Kidney (tissue), 14 donors: ENCODE data around the gene IL1RAPL1. TPM values are rescaled to one million over a fixed set of nuclear protein-coding genes. Genes with fewer than 3 reads are reported as not detected.

Experiments used
- DNase-seq, 5 donors: peaks; one replicate each; pipeline ENCODE4 v3.0.0-alpha.2; 2013 to 2020
- FAIRE-seq: peaks from 2 replicates; lab custom pipeline; 2012; peaks lifted over from hg19 to GRCh38; lab: Jason Lieb, UNC
- H3K27ac ChIP-seq, 2 donors: one replicate each; pipeline ENCODE4 v1.7.0; 2013; ENCODE audit warnings: low read depth in 2 of 2, low read length in 2 of 2, inconsistent platforms in 1 of 2
- H3K27me3 ChIP-seq: one replicate; pipeline ENCODE4 v1.7.1; 2013; ENCODE audit warnings: low read length, inconsistent platforms; ENCODE audit not compliant: control insufficient read depth, insufficient read depth
- H3K36me3 ChIP-seq, 3 donors: one replicate each; pipeline versions ENCODE4 v1.7.0 to v1.7.1; 2013; ENCODE audit warnings: low read length in 3 of 3, control low read depth in 1 of 3, inconsistent platforms in 1 of 3; ENCODE audit not compliant: insufficient read depth in 3 of 3, control insufficient read depth in 2 of 3
- H3K4me1 ChIP-seq, 3 donors: one replicate each; pipeline versions ENCODE4 v1.7.0 to v1.7.1; 2013; ENCODE audit warnings: low read length in 3 of 3, inconsistent platforms in 1 of 3, low read depth in 1 of 3; ENCODE audit not compliant: control insufficient read depth in 2 of 3, insufficient read depth in 2 of 3
- H3K4me3 ChIP-seq, 3 donors: one replicate each; pipeline versions ENCODE4 v1.7.0 to v1.8.1; 2013; ENCODE audit warnings: low read length in 3 of 3, control low read depth in 1 of 3, inconsistent platforms in 1 of 3
- H3K9ac ChIP-seq, 3 donors: one replicate each; pipeline versions ENCODE4 v1.7.0 to v1.7.1; 2013; ENCODE audit warnings: low read length in 3 of 3, control low read depth in 1 of 3, inconsistent platforms in 1 of 3
- H3K9me3 ChIP-seq, 3 donors: one replicate each; pipeline versions ENCODE4 v1.7.0 to v1.7.1; 2013; ENCODE audit warnings: low read length in 3 of 3, control low read depth in 1 of 3, inconsistent platforms in 1 of 3; ENCODE audit not compliant: control insufficient read depth in 2 of 3, insufficient read depth in 1 of 3
- CTCF ChIP-seq: IDR thresholded peaks from 3 replicates; pipeline ENCODE4 v1.5.1; 2012; ENCODE audit warnings: mild to moderate bottlenecking, moderate library complexity, borderline replicate concordance; ENCODE audit not compliant: insufficient read depth; ENCODE audit errors: extremely low read depth
- intact Hi-C: fragments of 100-400 bp; cut with DNase I; formaldehyde crosslinking; loops from one replicate; pipeline ENCODE4 v1.11.1; 2022
- polyA plus RNA-seq: library from polyadenylated mRNA; stranded (reverse); fragments of 350-450 nt; fragmentation: Illumina TruSeq; extraction: RNeasy Lipid Tissue Mini Kit (QIAGEN cat#74804); gene quantifications from one replicate; pipeline ENCODE4 v1.2.3, GENCODE V29; 2014; ENCODE audit warnings: low read depth, low replicate concordance; ENCODE audit not compliant: insufficient read depth
- total RNA-seq: library from RNA; stranded (reverse); fragmentation: NEBNext Ultra II Directional; extraction: Animal tissue kit (Norgen Biotek cat#: 25700); gene quantifications from one replicate; pipeline ENCODE4 v1.2.1, GENCODE V29; 2021
- donor health status: control.
- donor health status: control.
- donor health status: control.
- donor health status: control.
- donor health status: control.
- donor health status: DM: yes; HTN: yes; CAD: no.
- donor health status: Normal renal cell carcinoma (clear cell type).

Gene IL1RAPL1
- total and polyA plus RNA-seq, 2 donors from 2014 or later: 0.19 TPM; not detected in 1

- H3K27me3 ChIP-seq: no peaks in the 10 kb centered on the region
- H3K4me1 ChIP-seq: no peaks in the 10 kb centered on the region
- no peak overlapping the region for H3K9ac ChIP-seq
- intact Hi-C loops: no loop called here
- H3K9me3 ChIP-seq: no peaks in the 10 kb centered on the region
- no peaks in the 10 kb centered on the region for H3K36me3 ChIP-seq
- TF ChIP-seq CTCF: no peak
- H3K27ac ChIP-seq: no peak overlapping the region
- FAIRE-seq: no peak
- DNase-seq: no peak
- no peak overlapping the region for H3K4me3 ChIP-seq
These were observed 710.0 kb downstream of the IL1RAPL1 start for GRCh38 chrX:29297171-29297800.

- no peak for FAIRE-seq
- Histone ChIP-seq H3K4me3 (no peak overlapping the region), H3K9ac (no peak overlapping the region), H3K4me1 (no peaks in the 10 kb centered on the region), H3K36me3 (no peaks in the 10 kb centered on the region), H3K27me3 (no peaks in the 10 kb centered on the region), H3K27ac (no peak overlapping the region), H3K9me3 (no peaks in the 10 kb centered on the region)
- TF ChIP-seq CTCF: no peak
- peak in 2 of 5 donors; percentile 23 to 27 for DNase-seq
- intact Hi-C loops: no loop called here
These were observed 712.4 kb downstream of the IL1RAPL1 start for GRCh38 chrX:29299684-29300083.

- H3K9me3 ChIP-seq: no peaks in the 10 kb centered on the region
- no peak overlapping the region for H3K9ac ChIP-seq
- no peaks in the 10 kb centered on the region for H3K27me3 ChIP-seq
- TF ChIP-seq CTCF: no peak
- intact Hi-C loops: no loop called here
- DNase-seq (no peak), FAIRE-seq (no peak)
- H3K27ac ChIP-seq: no peak overlapping the region
- no peaks in the 10 kb centered on the region for H3K36me3 ChIP-seq
- no peaks in the 10 kb centered on the region for H3K4me1 ChIP-seq
- no peak overlapping the region for H3K4me3 ChIP-seq
These were observed 721.5 kb downstream of the IL1RAPL1 start for GRCh38 chrX:29308726-29309125.

GRCh38 chrX:29315931-29316330 is 728.7 kb downstream of the IL1RAPL1 start:
- H3K27me3 ChIP-seq: no peaks in the 10 kb centered on the region
- no peaks in the 10 kb centered on the region for H3K4me1 ChIP-seq
- H3K9me3 ChIP-seq: no peaks in the 10 kb centered on the region
- no peak for TF ChIP-seq CTCF
- DNase-seq: no peak
- H3K4me3 ChIP-seq: no peak overlapping the region
- intact Hi-C loops: no loop called here
- no peak for FAIRE-seq
- H3K9ac ChIP-seq: no peak overlapping the region
- no peaks in the 10 kb centered on the region for H3K36me3 ChIP-seq
- no peak overlapping the region for H3K27ac ChIP-seq
